NT2/D1 (cell line): ENCODE results near the gene GNG8.

ENCODE experiments used
- SUZ12 ChIP-seq: IDR thresholded peaks from 2 replicates; pipeline ENCODE4 v1.6.1; 2011; ENCODE audit not compliant: insufficient read length, insufficient read depth; ENCODE audit errors: extremely low read depth
- YY1 ChIP-seq: IDR thresholded peaks from 2 replicates; pipeline ENCODE4 v1.6.1; 2011; ENCODE audit not compliant: insufficient read length, insufficient read depth
- ZNF274 ChIP-seq: IDR thresholded peaks from 2 replicates; pipeline ENCODE4 v1.6.1; 2011; ENCODE audit warnings: mild to moderate bottlenecking, low read depth, low read length

- TF ChIP-seq YY1 (no peak), SUZ12 (no peak), ZNF274 (no peak)
Measured at GRCh38 chr19:46660008-46660517, 24.1 kb upstream of the GNG8 start.
